K562 (cell line): Measurements from ENCODE around the gene TMEM154. TPM values are rescaled to one million over a fixed set of nuclear protein-coding genes. Genes with fewer than 3 reads are reported as not detected.

Source experiments
- ATAC-seq: fragments of 200-7000 bp; cut with Tn5 transposase; 3 replicates; pipeline ENCODE4 v1.9.1; 2020; ENCODE audit warnings: moderate library complexity
- BruUV-seq: library from RNA; stranded (reverse); fragments of 400-500 nt; replicated peaks from 2 replicates; lab custom pipeline; 2021; lab: Mats Ljungman, UMichigan
- CTCF ChIA-PET: fragments of 300-600 bp; formaldehyde crosslinking; extraction: SDS; loops from one replicate; lab custom pipeline; 2021; ENCODE audit warnings: low intra/inter-chr PET ratio; lab: Yijun Ruan, JAX
- POLR2A ChIA-PET: fragments of 300-600, 350-650 bp; sonication (Branson Sonifier 250); formaldehyde crosslinking; extraction: SDS; loops from one replicate; lab custom pipeline; 2021; ENCODE audit warnings: antibody characterized with exemption, inconsistent platforms; lab: Yijun Ruan, JAX
- DNase-seq, 4 experiments: peaks; one replicate each; pipeline versions ENCODE4 v3.0.0 to v3.0.0-alpha.2; 2011 to 2018; ENCODE audit warnings: low spot score in 3 of 4, mixed read lengths in 3 of 4; ENCODE audit errors: extremely low read depth in 1 of 4
- FAIRE-seq: peaks from 2 replicates; lab custom pipeline; 2011; peaks lifted over from hg19 to GRCh38; lab: Jason Lieb, UNC
- H2AFZ ChIP-seq: 2 replicates; pipeline ENCODE4 v1.6.0; 2011; ENCODE audit warnings: low read depth, low read length, control low read depth, inconsistent platforms
- H3K27ac ChIP-seq: fragments of 200-600 bp; 3 replicates; pipeline ENCODE4 v1.8.0; 2011; ENCODE audit warnings: low read depth, mild to moderate bottlenecking, control low read depth, inconsistent platforms, low read length, moderate library complexity, mixed read lengths; ENCODE audit errors: extremely low read depth
- H3K27me3 ChIP-seq, 2 experiments: fragments of 300-600 bp in 1 of 2; 2 replicates in 1 of 2; 3 replicates in 1 of 2; pipeline versions ENCODE4 v1.6.0 to v1.8.0; 2011; ENCODE audit warnings: inconsistent platforms in 2 of 2, low read length in 2 of 2, mild to moderate bottlenecking in 1 of 2, mixed read lengths in 1 of 2, moderate library complexity in 1 of 2; ENCODE audit not compliant: control insufficient read depth in 2 of 2, insufficient read depth in 2 of 2
- H3K36me3 ChIP-seq: fragments of 300-600 bp; 3 replicates; pipeline ENCODE4 v1.8.0; 2011; ENCODE audit warnings: mild to moderate bottlenecking, low read length, inconsistent platforms; ENCODE audit not compliant: control insufficient read depth, insufficient read depth
- H3K4me1 ChIP-seq, 2 experiments: fragments of 200-600 bp in 1 of 2; replicated peaks in 1 of 2; 2 replicates in 1 of 2; 3 replicates in 1 of 2; pipeline versions ENCODE4 v1.5.1 to v1.8.0; 2011; ENCODE audit warnings: inconsistent platforms in 2 of 2, low read length in 2 of 2, mild to moderate bottlenecking in 1 of 2, mixed read lengths in 1 of 2, moderate library complexity in 1 of 2; ENCODE audit not compliant: control insufficient read depth in 2 of 2, insufficient read depth in 2 of 2
- H3K4me2 ChIP-seq: 2 replicates; pipeline ENCODE4 v1.6.1; 2011; ENCODE audit warnings: low read length, control low read depth, inconsistent platforms, mixed read lengths; ENCODE audit not compliant: insufficient read depth
- H3K4me3 ChIP-seq: fragments of 200-600 bp; sonication (generic), shearing (Covaris generic); 2 replicates; pipeline ENCODE4 v1.5.1; 2016; ENCODE audit warnings: control low read depth, inconsistent platforms
- H3K79me2 ChIP-seq: fragments of 200-600 bp; 3 replicates; pipeline ENCODE4 v1.8.0; 2011; ENCODE audit warnings: low read length, inconsistent platforms; ENCODE audit not compliant: control insufficient read depth, insufficient read depth
- H3K9ac ChIP-seq, 2 experiments: 2 replicates each; pipeline versions ENCODE4 v1.6.0 to v1.6.1; 2011; ENCODE audit warnings: low read depth in 2 of 2, low read length in 2 of 2, control low read depth in 1 of 2, inconsistent platforms in 1 of 2, mild to moderate bottlenecking in 1 of 2, mixed read lengths in 1 of 2; ENCODE audit not compliant: insufficient read depth in 1 of 2
- H3K9me1 ChIP-seq: one replicate; pipeline ENCODE4 v1.6.0; 2011; ENCODE audit warnings: inconsistent platforms, mild to moderate bottlenecking, low read length, moderate library complexity; ENCODE audit not compliant: control insufficient read depth, insufficient read depth
- H3K9me3 ChIP-seq: replicated peaks from 2 replicates; pipeline ENCODE4 v1.5.1; 2011; ENCODE audit warnings: low read depth, low read length, inconsistent platforms; ENCODE audit not compliant: control insufficient read depth, insufficient read depth
- H4K20me1 ChIP-seq: replicated peaks from 2 replicates; pipeline ENCODE4 v1.6.1; 2011; ENCODE audit warnings: low read length, inconsistent platforms, mixed read lengths; ENCODE audit not compliant: control insufficient read depth, insufficient read depth
- CEBPB ChIP-seq: fragments of 450-650 bp; IDR thresholded peaks from 2 replicates; pipeline ENCODE4 v1.6.1; 2016; ENCODE audit warnings: missing genetic modification characterization, missing compliant biosample characterization
- TGIF2 ChIP-seq: sonication (generic); formaldehyde crosslinking; IDR thresholded peaks from 2 replicates; pipeline ENCODE4 v1.8.1; 2022; ENCODE audit warnings: mild to moderate bottlenecking, missing genetic modification reagents, moderate library complexity
- WGBS: fragments of 100-300 bp; shearing (Covaris generic); methylation state at CpG from one replicate; pipeline ENCODE4 v1.1.6; 2016; ENCODE audit warnings: low coverage, mixed read lengths; ENCODE audit not compliant: insufficient coverage; ENCODE audit errors: missing lambda C conversion rate; 5-methylcytosine and 5-hydroxymethylcytosine counted together
- in situ Hi-C: fragments of 300-500 bp; cut with MboI; formaldehyde crosslinking; loops from 4 replicates; pipeline ENCODE4 v1.15.0; 2018; ENCODE audit warnings: inconsistent platforms, mixed read lengths
- intact Hi-C: fragments of 100-400 bp; cut with micrococcal nuclease; formaldehyde crosslinking; loops from 2 replicates; pipeline ENCODE4 v1.14.2; 2022
- polyA plus RNA-seq, 8 experiments: library from polyadenylated mRNA; depleted of rRNA in 4 of 8; stranded (reverse) in 5 of 8; unstranded in 3 of 8; fragments of >200 nt; fragmentation: Nextera tagmentation in 2 of 8; fragmentation: Illumina TruSeq in 1 of 8; extraction: Ambion mirVana in 2 of 8; extraction: Trizol in 1 of 8; gene quantifications; 2 replicates each; pipeline versions ENCODE4 v1.2.1 to v1.2.3, GENCODE V29; 2011 to 2014; ENCODE audit warnings: inconsistent platforms in 1 of 8, missing spikeins in 1 of 8
- total RNA-seq, 7 experiments: library from RNA; depleted of rRNA in 6 of 7; stranded (reverse); fragments of >200 nt in 6 of 7; fragmentation: Illumina TruSeq in 2 of 7; extraction: Trizol in 2 of 7; gene quantifications; 2 replicates each; pipeline versions ENCODE4 v1.2.1 to v1.2.3, GENCODE V29; 2011 to 2021; ENCODE audit warnings: low replicate concordance in 1 of 7
- TF ChIP-seq, protein P1 (sequence below): fragments of 250-450 bp; sonication (Bioruptor Pico); IDR thresholded peaks from 2 replicates; pipeline ENCODE4 v1.4.0; 2020
- TF ChIP-seq, protein P2 (sequence below): fragments of 250-450 bp; sonication (Bioruptor Pico); IDR thresholded peaks from 2 replicates; pipeline ENCODE4 v1.8.0; 2022; ENCODE audit warnings: moderate library complexity, mild to moderate bottlenecking, inconsistent platforms

TMEM154 gene
- total and polyA plus RNA-seq, 9 of the 15 experiments (the other 6 are each of a cell fraction or from before 2014, with no cell fraction given), result 0.13 to 1.8 (median 0.58) TPM

DNA sequence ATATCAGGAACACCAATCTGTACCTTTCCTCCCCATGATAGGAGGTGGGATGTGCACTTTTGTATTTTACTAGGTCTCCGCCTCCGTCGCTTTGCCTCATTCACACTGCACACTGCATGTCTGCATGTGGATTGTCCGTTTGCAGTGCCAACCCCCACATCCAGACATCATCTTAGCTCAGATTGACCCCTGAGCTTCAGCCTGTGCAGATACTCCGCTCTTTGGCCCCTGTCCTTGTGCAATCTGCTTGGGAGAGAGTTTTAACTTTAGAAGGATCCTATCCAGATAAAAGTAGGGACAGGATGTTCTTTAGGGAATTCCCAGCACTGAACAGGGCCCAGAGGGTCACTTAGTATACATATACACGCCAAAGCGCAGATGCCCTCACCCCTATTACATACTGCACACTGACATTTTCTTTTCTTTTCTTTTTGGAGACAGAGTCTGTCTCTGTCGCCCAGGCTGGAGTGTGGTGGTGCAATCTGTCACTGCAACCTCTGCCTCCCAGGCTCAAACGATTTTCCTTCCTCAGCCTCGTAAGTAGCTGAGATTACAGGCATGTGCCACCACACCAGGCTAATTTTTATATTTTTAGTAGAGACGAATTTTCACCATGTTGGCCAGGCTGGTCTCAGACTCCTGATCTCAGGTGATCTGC lies 100.6 kb downstream of the TMEM154 start:
- no peak overlapping the region for H3K27ac ChIP-seq
- no peaks in the 10 kb centered on the region for H3K79me2 ChIP-seq
- ATAC-seq, result peak; percentile 30; the same call in 2 of the 3 replicates
- no peak overlapping the region for H3K9ac ChIP-seq
- no peak for FAIRE-seq
- no peaks in the 10 kb centered on the region for H3K9me3 ChIP-seq
- H3K4me2 ChIP-seq, result no peak overlapping the region
- intact Hi-C loops, result no loop called here
- CTCF ChIA-PET, result no interaction called here
- H3K4me3 ChIP-seq, result no peak overlapping the region
- TF ChIP-seq TGIF2 (no peak), CEBPB (tag) (0 out of 2 replicates have a peak, but pooled peaks have one; percentile 18)
- TF ChIP-seq, protein P1, sequence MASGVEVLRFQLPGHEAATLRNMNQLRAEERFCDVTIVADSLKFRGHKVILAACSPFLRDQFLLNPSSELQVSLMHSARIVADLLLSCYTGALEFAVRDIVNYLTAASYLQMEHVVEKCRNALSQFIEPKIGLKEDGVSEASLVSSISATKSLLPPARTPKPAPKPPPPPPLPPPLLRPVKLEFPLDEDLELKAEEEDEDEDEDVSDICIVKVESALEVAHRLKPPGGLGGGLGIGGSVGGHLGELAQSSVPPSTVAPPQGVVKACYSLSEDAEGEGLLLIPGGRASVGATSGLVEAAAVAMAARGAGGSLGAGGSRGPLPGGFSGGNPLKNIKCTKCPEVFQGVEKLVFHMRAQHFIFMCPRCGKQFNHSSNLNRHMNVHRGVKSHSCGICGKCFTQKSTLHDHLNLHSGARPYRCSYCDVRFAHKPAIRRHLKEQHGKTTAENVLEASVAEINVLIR (CRISPR knock-in tag), result no peak
- TF ChIP-seq, protein P2, sequence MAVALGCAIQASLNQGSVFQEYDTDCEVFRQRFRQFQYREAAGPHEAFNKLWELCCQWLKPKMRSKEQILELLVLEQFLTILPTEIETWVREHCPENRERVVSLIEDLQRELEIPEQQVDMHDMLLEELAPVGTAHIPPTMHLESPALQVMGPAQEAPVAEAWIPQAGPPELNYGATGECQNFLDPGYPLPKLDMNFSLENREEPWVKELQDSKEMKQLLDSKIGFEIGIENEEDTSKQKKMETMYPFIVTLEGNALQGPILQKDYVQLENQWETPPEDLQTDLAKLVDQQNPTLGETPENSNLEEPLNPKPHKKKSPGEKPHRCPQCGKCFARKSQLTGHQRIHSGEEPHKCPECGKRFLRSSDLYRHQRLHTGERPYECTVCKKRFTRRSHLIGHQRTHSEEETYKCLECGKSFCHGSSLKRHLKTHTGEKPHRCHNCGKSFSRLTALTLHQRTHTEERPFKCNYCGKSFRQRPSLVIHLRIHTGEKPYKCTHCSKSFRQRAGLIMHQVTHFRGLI (CRISPR knock-in tag), result no peak
- TF ChIP-seq, all 486 proteins: peak for 1
- peaks cover 0 to 5% of the 10 kb centered on the region in 2 experiments; a peak in 3 of 5 replicates for H3K27me3 ChIP-seq
- H2AFZ ChIP-seq, result no peak overlapping the region
- H3K36me3 ChIP-seq, result no peaks in the 10 kb centered on the region
- peaks cover 0 to 10% of the 10 kb centered on the region in 2 experiments; a peak in 2 of 5 replicates for H3K4me1 ChIP-seq
- no peaks in the 10 kb centered on the region for H3K9me1 ChIP-seq
- POLR2A ChIA-PET, result interaction anchor here (1.1 to 1.7 kb wide), 3 partner anchors 9 to 24 kb away, joined by 3 to 4 read pairs (median 3); no protein-coding TSS in a partner anchor
- no peaks in the 10 kb centered on the region for H4K20me1 ChIP-seq
- in situ Hi-C loops, result no loop called here
- WGBS, result 36% methylated on average over 11 of the region's 11 CpGs
- BruUV-seq, result no TSS peak
- DNase-seq, result no peak
